Measurements from ENCODE around the gene BCAP31. TPM values are rescaled to one million over a fixed set of nuclear protein-coding genes. Genes with fewer than 3 reads are reported as not detected.

The BCAP31 gene
- total and polyA plus RNA-seq, 2 of the 13 experiments (the other 11 are each of a cell fraction or from before 2014, with no cell fraction given): 139 to 178 TPM

DNA sequence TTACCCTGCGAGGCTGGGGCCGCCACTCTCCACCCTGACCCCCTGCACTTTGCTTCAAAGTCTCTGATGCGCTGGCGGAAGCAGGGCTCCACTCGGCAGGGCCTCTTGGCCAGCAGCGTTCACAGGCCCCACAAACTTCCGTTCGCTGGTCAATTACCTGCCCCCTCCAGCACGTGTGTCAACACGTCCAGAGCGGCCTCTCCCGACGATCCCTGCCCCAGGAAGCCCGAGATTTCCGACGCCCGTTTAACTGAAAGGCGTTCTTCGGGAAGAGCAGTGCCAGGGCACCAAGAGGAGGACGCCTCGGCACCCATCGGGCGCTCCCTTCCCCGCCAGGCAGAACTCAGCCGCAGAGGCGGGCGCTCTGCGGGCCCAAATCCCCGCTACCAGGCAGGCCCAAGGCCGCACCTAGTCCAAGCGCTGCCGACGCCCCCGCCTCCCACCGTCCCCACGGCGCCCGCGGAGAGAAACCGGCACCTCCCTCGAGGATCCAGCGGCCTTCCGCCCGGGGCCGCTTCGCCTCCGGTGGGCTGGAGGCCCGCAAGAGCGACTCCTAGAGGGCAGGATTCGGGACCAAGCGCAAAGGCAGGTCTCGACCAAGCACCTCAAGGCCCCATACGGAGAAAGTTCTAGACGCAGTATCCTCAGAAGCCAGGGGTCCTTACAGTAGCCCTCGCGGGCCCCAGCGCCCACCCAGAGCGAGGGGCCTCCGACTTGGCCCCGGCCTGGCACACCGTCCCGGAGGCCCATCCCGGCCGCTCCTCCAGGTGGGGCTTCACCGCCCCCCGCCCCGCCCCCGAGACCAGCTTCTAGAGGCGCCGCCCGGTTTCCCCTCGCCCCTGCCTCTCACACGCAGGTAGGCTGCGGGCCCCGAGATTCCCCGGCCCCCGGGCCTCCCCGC lies 586 bp downstream of the BCAP31 start (continued):
- TF ChIP-seq, protein P1, sequence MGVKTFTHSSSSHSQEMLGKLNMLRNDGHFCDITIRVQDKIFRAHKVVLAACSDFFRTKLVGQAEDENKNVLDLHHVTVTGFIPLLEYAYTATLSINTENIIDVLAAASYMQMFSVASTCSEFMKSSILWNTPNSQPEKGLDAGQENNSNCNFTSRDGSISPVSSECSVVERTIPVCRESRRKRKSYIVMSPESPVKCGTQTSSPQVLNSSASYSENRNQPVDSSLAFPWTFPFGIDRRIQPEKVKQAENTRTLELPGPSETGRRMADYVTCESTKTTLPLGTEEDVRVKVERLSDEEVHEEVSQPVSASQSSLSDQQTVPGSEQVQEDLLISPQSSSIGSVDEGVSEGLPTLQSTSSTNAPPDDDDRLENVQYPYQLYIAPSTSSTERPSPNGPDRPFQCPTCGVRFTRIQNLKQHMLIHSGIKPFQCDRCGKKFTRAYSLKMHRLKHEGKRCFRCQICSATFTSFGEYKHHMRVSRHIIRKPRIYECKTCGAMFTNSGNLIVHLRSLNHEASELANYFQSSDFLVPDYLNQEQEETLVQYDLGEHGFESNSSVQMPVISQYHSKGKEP (CRISPR knock-in tag; IDR thresholded peaks at IDR 0.05): no peak
- TF ChIP-seq, protein P2, sequence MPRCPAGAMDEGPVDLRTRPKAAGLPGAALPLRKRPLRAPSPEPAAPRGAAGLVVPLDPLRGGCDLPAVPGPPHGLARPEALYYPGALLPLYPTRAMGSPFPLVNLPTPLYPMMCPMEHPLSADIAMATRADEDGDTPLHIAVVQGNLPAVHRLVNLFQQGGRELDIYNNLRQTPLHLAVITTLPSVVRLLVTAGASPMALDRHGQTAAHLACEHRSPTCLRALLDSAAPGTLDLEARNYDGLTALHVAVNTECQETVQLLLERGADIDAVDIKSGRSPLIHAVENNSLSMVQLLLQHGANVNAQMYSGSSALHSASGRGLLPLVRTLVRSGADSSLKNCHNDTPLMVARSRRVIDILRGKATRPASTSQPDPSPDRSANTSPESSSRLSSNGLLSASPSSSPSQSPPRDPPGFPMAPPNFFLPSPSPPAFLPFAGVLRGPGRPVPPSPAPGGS (CRISPR knock-in tag; IDR thresholded peaks at IDR 0.05): peak; percentile 62; the same call in 1 of the 2 replicates
- TF ChIP-seq ZNF350 (CRISPR knock-in tag; IDR thresholded peaks at IDR 0.05; ENCODE audit: borderline replicate concordance, low read depth): peak; percentile 58; the same call in 1 of the 2 replicates
- TF ChIP-seq PTBP1 (IDR thresholded peaks at IDR 0.05; ENCODE audit: low read depth, low read length, poor library complexity, severe bottlenecking): no peak
- TF ChIP-seq ZNF607 (CRISPR knock-in tag; IDR thresholded peaks at IDR 0.05; ENCODE audit: borderline replicate concordance): 0 out of 2 replicates have a peak, but pooled peaks have one; percentile 21
- 0 out of 2 replicates have a peak, but pooled peaks have one; percentile 24 for TF ChIP-seq NR1H2 (CRISPR knock-in tag; IDR thresholded peaks at IDR 0.05; ENCODE audit: borderline replicate concordance, low read depth)
- no peak for TF ChIP-seq MAZ (IDR thresholded peaks at IDR 0.05; ENCODE audit: borderline replicate concordance, low read depth, low read length)
- TF ChIP-seq MAZ (CRISPR knock-in tag; IDR thresholded peaks at IDR 0.05; ENCODE audit: low read depth): peak; percentile 70; the same call in 1 of the 2 replicates
- TF ChIP-seq, protein P3, sequence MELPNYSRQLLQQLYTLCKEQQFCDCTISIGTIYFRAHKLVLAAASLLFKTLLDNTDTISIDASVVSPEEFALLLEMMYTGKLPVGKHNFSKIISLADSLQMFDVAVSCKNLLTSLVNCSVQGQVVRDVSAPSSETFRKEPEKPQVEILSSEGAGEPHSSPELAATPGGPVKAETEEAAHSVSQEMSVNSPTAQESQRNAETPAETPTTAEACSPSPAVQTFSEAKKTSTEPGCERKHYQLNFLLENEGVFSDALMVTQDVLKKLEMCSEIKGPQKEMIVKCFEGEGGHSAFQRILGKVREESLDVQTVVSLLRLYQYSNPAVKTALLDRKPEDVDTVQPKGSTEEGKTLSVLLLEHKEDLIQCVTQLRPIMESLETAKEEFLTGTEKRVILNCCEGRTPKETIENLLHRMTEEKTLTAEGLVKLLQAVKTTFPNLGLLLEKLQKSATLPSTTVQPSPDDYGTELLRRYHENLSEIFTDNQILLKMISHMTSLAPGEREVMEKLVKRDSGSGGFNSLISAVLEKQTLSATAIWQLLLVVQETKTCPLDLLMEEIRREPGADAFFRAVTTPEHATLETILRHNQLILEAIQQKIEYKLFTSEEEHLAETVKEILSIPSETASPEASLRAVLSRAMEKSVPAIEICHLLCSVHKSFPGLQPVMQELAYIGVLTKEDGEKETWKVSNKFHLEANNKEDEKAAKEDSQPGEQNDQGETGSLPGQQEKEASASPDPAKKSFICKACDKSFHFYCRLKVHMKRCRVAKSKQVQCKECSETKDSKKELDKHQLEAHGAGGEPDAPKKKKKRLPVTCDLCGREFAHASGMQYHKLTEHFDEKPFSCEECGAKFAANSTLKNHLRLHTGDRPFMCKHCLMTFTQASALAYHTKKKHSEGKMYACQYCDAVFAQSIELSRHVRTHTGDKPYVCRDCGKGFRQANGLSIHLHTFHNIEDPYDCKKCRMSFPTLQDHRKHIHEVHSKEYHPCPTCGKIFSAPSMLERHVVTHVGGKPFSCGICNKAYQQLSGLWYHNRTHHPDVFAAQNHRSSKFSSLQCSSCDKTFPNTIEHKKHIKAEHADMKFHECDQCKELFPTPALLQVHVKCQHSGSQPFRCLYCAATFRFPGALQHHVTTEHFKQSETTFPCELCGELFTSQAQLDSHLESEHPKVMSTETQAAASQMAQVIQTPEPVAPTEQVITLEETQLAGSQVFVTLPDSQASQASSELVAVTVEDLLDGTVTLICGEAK (IDR thresholded peaks at IDR 0.05): no peak
- TF ChIP-seq, protein P3 (CRISPR knock-in tag; IDR thresholded peaks at IDR 0.05): peak; percentile 76
- TF ChIP-seq BHLHE40 (IDR thresholded peaks at IDR 0.05; ENCODE audit: low read length): peak; percentile 88
- TF ChIP-seq ZBTB8A (CRISPR knock-in tag; IDR thresholded peaks at IDR 0.05; ENCODE audit: borderline replicate concordance, low read depth): peak; percentile 65; the same call in 1 of the 2 replicates
- no peak for TF ChIP-seq RBAK (CRISPR knock-in tag; IDR thresholded peaks at IDR 0.05)
- TF ChIP-seq MBD4 (IDR thresholded peaks at IDR 0.05; ENCODE audit: borderline replicate concordance, low read length): no peak

Data from HepG2 (cell line).